Type B pancreatic cell (in vitro differentiated cells): ENCODE measurements around the gene RNF151. TPM values are rescaled to one million over a fixed set of nuclear protein-coding genes. Genes with fewer than 3 reads are reported as not detected.

Source experiments
- DNase-seq: peaks from one replicate; pipeline ENCODE4 v3.0.0; 2021; ENCODE audit warnings: mixed read lengths; ENCODE audit not compliant: unreplicated experiment; ENCODE audit errors: extremely low spot score
- H3K27ac Mint-ChIP-seq: 2 replicates; pipeline ENCODE4 v1.8.0; 2021; ENCODE audit warnings: mild to moderate bottlenecking, mixed read lengths
- H3K27me3 Mint-ChIP-seq: 2 replicates; pipeline ENCODE4 v1.8.0; 2021; ENCODE audit warnings: mixed read lengths
- H3K36me3 Mint-ChIP-seq: 2 replicates; pipeline ENCODE4 v1.8.0; 2021; ENCODE audit warnings: mixed read lengths
- H3K4me1 Mint-ChIP-seq: one replicate; pipeline ENCODE4 v1.8.0; 2021; ENCODE audit warnings: mixed read lengths; ENCODE audit not compliant: unreplicated experiment
- H3K4me3 Mint-ChIP-seq: 2 replicates; pipeline ENCODE4 v1.8.0; 2021; ENCODE audit warnings: mild to moderate bottlenecking, mixed read lengths
- H3K9me3 Mint-ChIP-seq: 2 replicates; pipeline ENCODE4 v1.8.0; 2021; ENCODE audit warnings: mixed read lengths
- total RNA-seq: library from RNA; stranded (reverse); gene quantifications from 2 replicates; pipeline ENCODE4 v1.2.1, GENCODE V29; 2021; ENCODE audit warnings: low replicate concordance
- TF ChIP-seq, protein P1 (sequence below): fragments of 200-600 bp; sonication (generic); conservative IDR thresholded peaks from 2 replicates; pipeline ENCODE4 v1.5.0; 2021; ENCODE audit warnings: antibody characterized with exemption, mild to moderate bottlenecking

The RNF151 gene
- total RNA-seq, 1 donor from 2014 or later = not detected

- Mint-ChIP-seq H3K27me3 (peaks cover 70% of the 10 kb centered on the region), H3K9me3 (no peaks in the 10 kb centered on the region), H3K4me1 (peaks cover 9% of the 10 kb centered on the region), H3K27ac (no peak overlapping the region), H3K36me3 (no peaks in the 10 kb centered on the region), H3K4me3 (peak overlapping the region; percentile 13)
- TF ChIP-seq, protein P1, sequence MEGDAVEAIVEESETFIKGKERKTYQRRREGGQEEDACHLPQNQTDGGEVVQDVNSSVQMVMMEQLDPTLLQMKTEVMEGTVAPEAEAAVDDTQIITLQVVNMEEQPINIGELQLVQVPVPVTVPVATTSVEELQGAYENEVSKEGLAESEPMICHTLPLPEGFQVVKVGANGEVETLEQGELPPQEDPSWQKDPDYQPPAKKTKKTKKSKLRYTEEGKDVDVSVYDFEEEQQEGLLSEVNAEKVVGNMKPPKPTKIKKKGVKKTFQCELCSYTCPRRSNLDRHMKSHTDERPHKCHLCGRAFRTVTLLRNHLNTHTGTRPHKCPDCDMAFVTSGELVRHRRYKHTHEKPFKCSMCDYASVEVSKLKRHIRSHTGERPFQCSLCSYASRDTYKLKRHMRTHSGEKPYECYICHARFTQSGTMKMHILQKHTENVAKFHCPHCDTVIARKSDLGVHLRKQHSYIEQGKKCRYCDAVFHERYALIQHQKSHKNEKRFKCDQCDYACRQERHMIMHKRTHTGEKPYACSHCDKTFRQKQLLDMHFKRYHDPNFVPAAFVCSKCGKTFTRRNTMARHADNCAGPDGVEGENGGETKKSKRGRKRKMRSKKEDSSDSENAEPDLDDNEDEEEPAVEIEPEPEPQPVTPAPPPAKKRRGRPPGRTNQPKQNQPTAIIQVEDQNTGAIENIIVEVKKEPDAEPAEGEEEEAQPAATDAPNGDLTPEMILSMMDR = no peak
- no peak for DNase-seq
Observed at GRCh38 chr16:1920727-1921171, 45.9 kb upstream of the RNF151 start.

- Mint-ChIP-seq H3K27me3 (peaks cover 54% of the 10 kb centered on the region), H3K36me3 (no peaks in the 10 kb centered on the region), H3K27ac (peak overlapping the region; percentile 16), H3K9me3 (no peaks in the 10 kb centered on the region), H3K4me3 (peak overlapping the region; percentile 57), H3K4me1 (peaks cover 9% of the 10 kb centered on the region)
- DNase-seq = no peak
- TF ChIP-seq, protein P1 = no peak
Observed at GRCh38 chr16:1922357-1922756, 44.3 kb upstream of the RNF151 start.

- H3K4me3 Mint-ChIP-seq = no peak overlapping the region
- no peak for DNase-seq
Observed at GRCh38 chr16:1923299-1924034, 43.2 kb upstream of the RNF151 start.

GRCh38 chr16:1924095-1924494 is 42.6 kb upstream of the RNF151 start:
- no peak for DNase-seq
- H3K36me3 Mint-ChIP-seq = no peaks in the 10 kb centered on the region
- H3K4me3 Mint-ChIP-seq = no peak overlapping the region
- no peak overlapping the region for H3K27ac Mint-ChIP-seq
- H3K27me3 Mint-ChIP-seq = peaks cover 47% of the 10 kb centered on the region
- TF ChIP-seq, protein P1 = no peak
- peaks cover 11% of the 10 kb centered on the region for H3K4me1 Mint-ChIP-seq
- no peaks in the 10 kb centered on the region for H3K9me3 Mint-ChIP-seq

More at GRCh38 chr16:1923299-1924034, 43.2 kb upstream of the RNF151 start:
- TF ChIP-seq, protein P1 = peak; percentile 70
- Mint-ChIP-seq H3K4me1 (peaks cover 9% of the 10 kb centered on the region), H3K36me3 (no peaks in the 10 kb centered on the region), H3K9me3 (no peaks in the 10 kb centered on the region), H3K27me3 (peaks cover 52% of the 10 kb centered on the region), H3K27ac (no peak overlapping the region)

- DNase-seq = no peak
- TF ChIP-seq, protein P1 = no peak
- Mint-ChIP-seq H3K4me3 (no peak overlapping the region), H3K4me1 (peaks cover 5% of the 10 kb centered on the region), H3K36me3 (no peaks in the 10 kb centered on the region), H3K9me3 (no peaks in the 10 kb centered on the region), H3K27me3 (peaks cover 33% of the 10 kb centered on the region), H3K27ac (no peak overlapping the region)
Observed at GRCh38 chr16:1926271-1926670, 40.4 kb upstream of the RNF151 start.
